K562 (cell line): ENCODE results near the gene TESK2. TPM values are rescaled to one million over a fixed set of nuclear protein-coding genes. Genes with fewer than 3 reads are reported as not detected.
A peak's percentile ranks its signal among the peaks of the same experiment; 100 is the strongest.

ENCODE experiments used
- ATAC-seq: fragments of 200-7000 bp; cut with Tn5 transposase; 3 replicates; pipeline ENCODE4 v1.9.1; 2020; ENCODE audit warnings: moderate library complexity
- BruUV-seq: library from RNA; stranded (reverse); fragments of 400-500 nt; replicated peaks from 2 replicates; lab custom pipeline; 2021; lab: Mats Ljungman, UMichigan
- CTCF ChIA-PET: fragments of 300-600 bp; formaldehyde crosslinking; extraction: SDS; loops from one replicate; lab custom pipeline; 2021; ENCODE audit warnings: low intra/inter-chr PET ratio; lab: Yijun Ruan, JAX
- POLR2A ChIA-PET: fragments of 300-600, 350-650 bp; sonication (Branson Sonifier 250); formaldehyde crosslinking; extraction: SDS; loops from one replicate; lab custom pipeline; 2021; ENCODE audit warnings: antibody characterized with exemption, inconsistent platforms; lab: Yijun Ruan, JAX
- DNase-seq, 4 experiments: peaks; one replicate each; pipeline versions ENCODE4 v3.0.0 to v3.0.0-alpha.2; 2011 to 2018; ENCODE audit warnings: low spot score in 3 of 4, mixed read lengths in 3 of 4; ENCODE audit errors: extremely low read depth in 1 of 4
- FAIRE-seq: peaks from 2 replicates; lab custom pipeline; 2011; peaks lifted over from hg19 to GRCh38; lab: Jason Lieb, UNC
- H2AFZ ChIP-seq: 2 replicates; pipeline ENCODE4 v1.6.0; 2011; ENCODE audit warnings: low read depth, low read length, control low read depth, inconsistent platforms
- H3K27ac ChIP-seq: fragments of 200-600 bp; 3 replicates; pipeline ENCODE4 v1.8.0; 2011; ENCODE audit warnings: low read depth, mild to moderate bottlenecking, control low read depth, inconsistent platforms, low read length, moderate library complexity, mixed read lengths; ENCODE audit errors: extremely low read depth
- H3K27me3 ChIP-seq, 2 experiments: fragments of 300-600 bp in 1 of 2; 2 replicates in 1 of 2; 3 replicates in 1 of 2; pipeline versions ENCODE4 v1.6.0 to v1.8.0; 2011; ENCODE audit warnings: inconsistent platforms in 2 of 2, low read length in 2 of 2, mild to moderate bottlenecking in 1 of 2, mixed read lengths in 1 of 2, moderate library complexity in 1 of 2; ENCODE audit not compliant: control insufficient read depth in 2 of 2, insufficient read depth in 2 of 2
- H3K36me3 ChIP-seq: fragments of 300-600 bp; 3 replicates; pipeline ENCODE4 v1.8.0; 2011; ENCODE audit warnings: mild to moderate bottlenecking, low read length, inconsistent platforms; ENCODE audit not compliant: control insufficient read depth, insufficient read depth
- H3K4me1 ChIP-seq, 2 experiments: fragments of 200-600 bp in 1 of 2; replicated peaks in 1 of 2; 2 replicates in 1 of 2; 3 replicates in 1 of 2; pipeline versions ENCODE4 v1.5.1 to v1.8.0; 2011; ENCODE audit warnings: inconsistent platforms in 2 of 2, low read length in 2 of 2, mild to moderate bottlenecking in 1 of 2, mixed read lengths in 1 of 2, moderate library complexity in 1 of 2; ENCODE audit not compliant: control insufficient read depth in 2 of 2, insufficient read depth in 2 of 2
- H3K4me2 ChIP-seq: 2 replicates; pipeline ENCODE4 v1.6.1; 2011; ENCODE audit warnings: low read length, control low read depth, inconsistent platforms, mixed read lengths; ENCODE audit not compliant: insufficient read depth
- H3K4me3 ChIP-seq: fragments of 200-600 bp; sonication (generic), shearing (Covaris generic); 2 replicates; pipeline ENCODE4 v1.5.1; 2016; ENCODE audit warnings: control low read depth, inconsistent platforms
- H3K79me2 ChIP-seq: fragments of 200-600 bp; 3 replicates; pipeline ENCODE4 v1.8.0; 2011; ENCODE audit warnings: low read length, inconsistent platforms; ENCODE audit not compliant: control insufficient read depth, insufficient read depth
- H3K9ac ChIP-seq, 2 experiments: 2 replicates each; pipeline versions ENCODE4 v1.6.0 to v1.6.1; 2011; ENCODE audit warnings: low read depth in 2 of 2, low read length in 2 of 2, control low read depth in 1 of 2, inconsistent platforms in 1 of 2, mild to moderate bottlenecking in 1 of 2, mixed read lengths in 1 of 2; ENCODE audit not compliant: insufficient read depth in 1 of 2
- H3K9me1 ChIP-seq: one replicate; pipeline ENCODE4 v1.6.0; 2011; ENCODE audit warnings: inconsistent platforms, mild to moderate bottlenecking, low read length, moderate library complexity; ENCODE audit not compliant: control insufficient read depth, insufficient read depth
- H3K9me3 ChIP-seq: replicated peaks from 2 replicates; pipeline ENCODE4 v1.5.1; 2011; ENCODE audit warnings: low read depth, low read length, inconsistent platforms; ENCODE audit not compliant: control insufficient read depth, insufficient read depth
- H4K20me1 ChIP-seq: replicated peaks from 2 replicates; pipeline ENCODE4 v1.6.1; 2011; ENCODE audit warnings: low read length, inconsistent platforms, mixed read lengths; ENCODE audit not compliant: control insufficient read depth, insufficient read depth
- CTBP1 ChIP-seq: fragments of 450-650 bp; IDR thresholded peaks from 2 replicates; pipeline ENCODE4 v1.6.1; 2016; ENCODE audit warnings: borderline replicate concordance
- GABPB1 ChIP-seq: sonication (generic); formaldehyde crosslinking; IDR thresholded peaks from 2 replicates; pipeline ENCODE4 v1.8.0; 2022; ENCODE audit warnings: mild to moderate bottlenecking, missing genetic modification reagents
- HDAC1 ChIP-seq, 2 experiments: fragments of 450-650 bp; IDR thresholded peaks; 2 replicates each; pipeline ENCODE4 v1.6.1; 2016 to 2017; ENCODE audit warnings: inconsistent platforms in 1 of 2, mild to moderate bottlenecking in 1 of 2, moderate library complexity in 1 of 2
- HES1 ChIP-seq: fragments of 450-650 bp; IDR thresholded peaks from 2 replicates; pipeline ENCODE4 v1.6.1; 2016; ENCODE audit warnings: low read depth, mild to moderate bottlenecking, moderate library complexity
- HLTF ChIP-seq: fragments of 450-650 bp; IDR thresholded peaks from 2 replicates; pipeline ENCODE4 v1.6.1; 2016
- KAT7 ChIP-seq: sonication (generic); formaldehyde crosslinking; IDR thresholded peaks from 2 replicates; pipeline ENCODE4 v1.8.0; 2022; ENCODE audit warnings: missing genetic modification reagents, mild to moderate bottlenecking, borderline replicate concordance
- KAT8 ChIP-seq: fragments of 450-650 bp; IDR thresholded peaks from 2 replicates; pipeline ENCODE4 v1.6.1; 2016; ENCODE audit warnings: low read depth, mild to moderate bottlenecking
- OTX1 ChIP-seq: fragments of 450-650 bp; formaldehyde crosslinking; IDR thresholded peaks from 2 replicates; pipeline ENCODE4 v1.4.0; 2022; ENCODE audit warnings: mild to moderate bottlenecking
- POLR2B ChIP-seq: fragments of 450-650 bp; IDR thresholded peaks from 2 replicates; pipeline ENCODE4 v1.6.1; 2018; ENCODE audit warnings: low read depth; ENCODE audit not compliant: partially characterized antibody
- SIN3A ChIP-seq, 2 experiments: fragments of 150-350 bp in 1 of 2; IDR thresholded peaks; 2 replicates each; pipeline ENCODE4 v1.6.1; 2011 to 2016; ENCODE audit warnings: borderline replicate concordance in 2 of 2, low read depth in 2 of 2, low read length in 2 of 2, mild to moderate bottlenecking in 2 of 2, moderate library complexity in 2 of 2; ENCODE audit not compliant: control insufficient read depth in 1 of 2
- SMAD4 ChIP-seq: fragments of 250-450 bp; sonication (Bioruptor Pico); conservative IDR thresholded peaks from 2 replicates; pipeline ENCODE4 v1.8.0; 2021; ENCODE audit warnings: inconsistent platforms, mild to moderate bottlenecking, moderate library complexity
- XRCC5 ChIP-seq: fragments of 200-400 bp; formaldehyde crosslinking; IDR thresholded peaks from 2 replicates; pipeline ENCODE4 v1.6.1; 2017; ENCODE audit warnings: low read depth, mild to moderate bottlenecking, low read length
- ZNF23 ChIP-seq: fragments of 250-450 bp; sonication (Bioruptor Pico); IDR thresholded peaks from 2 replicates; pipeline ENCODE4 v1.4.0; 2020; ENCODE audit warnings: mild to moderate bottlenecking
- ZNF592 ChIP-seq: fragments of 450-650 bp; IDR thresholded peaks from 2 replicates; pipeline ENCODE4 v1.6.1; 2017; ENCODE audit warnings: antibody characterized with exemption, mild to moderate bottlenecking
- ZNF778 ChIP-seq: fragments of 450-650 bp; formaldehyde crosslinking; IDR thresholded peaks from 2 replicates; pipeline ENCODE4 v1.4.0; 2020; ENCODE audit warnings: mild to moderate bottlenecking, moderate library complexity
- WGBS: fragments of 100-300 bp; shearing (Covaris generic); methylation state at CpG from one replicate; pipeline ENCODE4 v1.1.6; 2016; ENCODE audit warnings: low coverage, mixed read lengths; ENCODE audit not compliant: insufficient coverage; ENCODE audit errors: missing lambda C conversion rate; 5-methylcytosine and 5-hydroxymethylcytosine counted together
- in situ Hi-C: fragments of 300-500 bp; cut with MboI; formaldehyde crosslinking; loops from 4 replicates; pipeline ENCODE4 v1.15.0; 2018; ENCODE audit warnings: inconsistent platforms, mixed read lengths
- intact Hi-C: fragments of 100-400 bp; cut with micrococcal nuclease; formaldehyde crosslinking; loops from 2 replicates; pipeline ENCODE4 v1.14.2; 2022
- polyA plus RNA-seq, 8 experiments: library from polyadenylated mRNA; depleted of rRNA in 4 of 8; stranded (reverse) in 5 of 8; unstranded in 3 of 8; fragments of >200 nt; fragmentation: Nextera tagmentation in 2 of 8; fragmentation: Illumina TruSeq in 1 of 8; extraction: Ambion mirVana in 2 of 8; extraction: Trizol in 1 of 8; gene quantifications; 2 replicates each; pipeline versions ENCODE4 v1.2.1 to v1.2.3, GENCODE V29; 2011 to 2014; ENCODE audit warnings: inconsistent platforms in 1 of 8, missing spikeins in 1 of 8
- total RNA-seq, 7 experiments: library from RNA; depleted of rRNA in 6 of 7; stranded (reverse); fragments of >200 nt in 6 of 7; fragmentation: Illumina TruSeq in 2 of 7; extraction: Trizol in 2 of 7; gene quantifications; 2 replicates each; pipeline versions ENCODE4 v1.2.1 to v1.2.3, GENCODE V29; 2011 to 2021; ENCODE audit warnings: low replicate concordance in 1 of 7

Gene TESK2
- total and polyA plus RNA-seq, 9 of the 15 experiments (the other 6 are each of a cell fraction or from before 2014, with no cell fraction given): 1.6 to 5.3 (median 3.7) TPM

GRCh38 chr1:45340816-45341466 is 150.0 kb downstream of the TESK2 start:
- intact Hi-C loops (loop anchor here (1.0 to 5.0 kb wide), 2 partner anchors 37 to 151 kb away; partner anchors contain the start of gene TESK2), in situ Hi-C loops (no loop called here)
- peak overlapping the region; percentile 94 for H3K27ac ChIP-seq
- ChIA-PET CTCF (interaction anchor here (0.6 to 1.0 kb wide), 2 partner anchors 20 to 152 kb away, joined by 3 to 5 read pairs; no protein-coding TSS in a partner anchor), POLR2A (interaction anchor here (0.5 to 13.3 kb wide), 37 partner anchors 9 to 619 kb away, joined by 3 to 226 read pairs (median 4); partner anchors contain the start of genes CCDC163, HECTD3, MMACHC and NASP)
- H3K36me3 ChIP-seq: peaks cover 59% of the 10 kb centered on the region
- FAIRE-seq (peak; percentile 83), ATAC-seq (peak; percentile 46), DNase-seq (peak; percentile 61 to 68 (median 66))
- H3K4me1 ChIP-seq: peaks cover 6 to 18% of the 10 kb centered on the region in 2 experiments; a peak in 4 of 5 replicates
- BruUV-seq: no TSS peak
- H3K9me3 ChIP-seq: peaks cover 9% of the 10 kb centered on the region
- H3K79me2 ChIP-seq: peaks cover 47% of the 10 kb centered on the region
- H3K9ac ChIP-seq: peak overlapping the region; percentile 96
- H3K27me3 ChIP-seq: no peaks in the 10 kb centered on the region
- 2% methylated on average over 6 of the region's 6 CpGs for WGBS
- H3K9me1 ChIP-seq: peaks cover 5% of the 10 kb centered on the region
- peak overlapping the region; percentile 93 for H3K4me2 ChIP-seq
- H4K20me1 ChIP-seq: peaks cover 5% of the 10 kb centered on the region; the same call in 1 of the 2 replicates
- H3K4me3 ChIP-seq: peak overlapping the region; percentile 66
- peak overlapping the region; percentile 97 for H2AFZ ChIP-seq
- TF ChIP-seq ZNF592: 0 out of 2 replicates have a peak, but pooled peaks have one; percentile 39
- 0 out of 2 replicates have a peak, but pooled peaks have one; percentile 66 for TF ChIP-seq KAT7 (CRISPR knock-in tag)
- 0 out of 2 replicates have a peak, but pooled peaks have one; percentile 16 for TF ChIP-seq GABPB1 (CRISPR knock-in tag)
- no peak for TF ChIP-seq OTX1 (CRISPR knock-in tag)
- TF ChIP-seq HES1: 0 out of 2 replicates have a peak, but pooled peaks have one; percentile 3
- peak; percentile 21; the same call in 1 of the 2 replicates for TF ChIP-seq HLTF
- TF ChIP-seq SMAD4: no peak
- TF ChIP-seq CTBP1: peak; percentile 82
- TF ChIP-seq ZNF778 (CRISPR knock-in tag): no peak
- no peak for TF ChIP-seq ZNF23
- peak; percentile 10 for TF ChIP-seq POLR2B
- peak; percentile 42; the same call in 1 of the 2 replicates for TF ChIP-seq KAT8
- 0 out of 4 replicates have a peak, but pooled peaks of 1 of the 2 experiments have one; percentile 12 for TF ChIP-seq SIN3A (IDR thresholded peaks at IDR 0.05; ENCODE audit: borderline replicate concordance in 2 of 2, control insufficient read depth in 1 of 2, low read depth in 2 of 2, low read length in 2 of 2)
- TF ChIP-seq HDAC1 (IDR thresholded peaks at IDR 0.05): 0 out of 4 replicates have a peak, but pooled peaks of 1 of the 2 experiments have one; percentile 7
- TF ChIP-seq XRCC5: peak; percentile 44; the same call in 1 of the 2 replicates
